ENCODE data around the gene DGKZ.
"Not testable (repeated sequence)": the region's sequence is repeated elsewhere in the genome, so short reads cannot be mapped to it uniquely, and the experiment has no call there.

The DGKZ gene

DNA sequence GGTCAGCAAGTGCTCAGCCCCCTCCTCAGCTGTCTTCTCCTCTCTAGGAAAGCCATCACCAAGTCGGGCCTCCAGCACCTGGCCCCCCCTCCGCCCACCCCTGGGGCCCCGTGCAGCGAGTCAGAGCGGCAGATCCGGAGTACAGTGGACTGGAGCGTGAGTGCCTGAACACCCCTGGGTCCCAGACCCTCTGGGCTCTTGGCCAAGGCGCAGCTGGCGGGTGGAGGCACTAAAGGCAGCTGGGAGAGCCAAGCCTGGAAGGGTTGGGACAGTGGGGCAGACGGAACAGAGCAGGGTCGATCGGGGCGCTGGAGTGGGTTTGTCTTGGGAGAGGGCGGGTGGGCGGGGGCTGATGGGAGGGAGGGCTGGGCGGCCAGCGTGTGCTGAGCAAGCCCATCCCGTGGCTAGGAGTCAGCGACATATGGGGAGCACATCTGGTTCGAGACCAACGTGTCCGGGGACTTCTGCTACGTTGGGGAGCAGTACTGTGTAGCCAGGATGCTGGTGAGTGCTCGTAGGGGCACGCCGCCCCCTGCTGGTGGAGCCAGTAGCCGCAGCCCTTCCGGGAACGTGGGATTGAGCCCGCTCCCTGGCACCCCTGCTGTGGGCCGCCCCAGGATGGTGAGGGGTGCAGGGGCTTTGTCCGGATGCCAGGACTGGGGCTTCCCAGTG is 20.1 kb downstream of the DGKZ start:
- DNase-seq (ENCODE audit: low read depth), result no peak

DNA sequence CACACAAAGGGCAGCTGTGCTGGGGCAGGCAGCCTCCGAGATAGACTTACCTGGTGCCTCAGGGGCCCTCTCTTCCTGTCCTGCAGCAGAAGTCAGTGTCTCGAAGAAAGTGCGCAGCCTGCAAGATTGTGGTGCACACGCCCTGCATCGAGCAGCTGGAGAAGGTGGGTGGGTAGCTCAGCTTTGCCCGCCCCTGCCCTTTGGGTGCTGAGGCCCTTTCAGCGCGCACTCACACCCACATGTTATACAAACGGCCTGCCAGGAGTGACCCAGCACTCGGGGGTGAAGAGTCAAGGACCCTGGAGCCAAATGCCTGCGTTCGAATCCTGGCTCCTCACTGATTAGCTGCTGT is 20.6 kb downstream of the DGKZ start:
- DNase-seq (ENCODE audit: low read depth), result no peak

DNA sequence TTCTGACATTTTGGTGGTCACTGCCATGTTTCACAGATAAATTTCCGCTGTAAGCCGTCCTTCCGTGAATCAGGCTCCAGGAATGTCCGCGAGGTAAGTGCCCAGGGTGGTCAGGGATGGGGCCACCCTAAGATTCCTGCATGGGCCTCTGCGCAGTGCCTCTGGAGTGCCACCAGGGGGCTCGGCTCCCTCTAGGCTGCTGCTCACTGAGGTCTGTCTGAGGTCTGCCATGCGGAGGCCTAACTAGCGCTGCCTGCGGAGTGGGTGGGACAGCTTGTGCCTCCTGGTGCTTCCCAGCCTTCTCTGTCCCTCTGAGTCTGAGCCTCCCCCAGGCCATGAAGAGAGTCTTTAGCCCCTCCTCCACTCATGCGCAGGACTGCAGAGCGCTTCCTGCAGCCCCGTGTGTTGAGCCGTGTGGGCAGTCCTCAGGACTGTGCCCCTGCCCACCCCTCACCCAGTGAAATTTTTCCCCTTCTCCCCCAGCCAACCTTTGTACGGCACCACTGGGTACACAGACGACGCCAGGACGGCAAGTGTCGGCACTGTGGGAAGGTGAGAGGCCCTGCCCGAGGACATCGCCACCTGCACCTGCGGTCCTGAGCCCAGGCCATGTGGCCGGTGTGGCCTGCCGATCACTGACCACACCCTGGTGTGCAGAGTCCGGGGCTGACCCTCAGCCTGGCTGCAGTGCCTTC is 22.3 kb downstream of the DGKZ start:
- no peak for DNase-seq (ENCODE audit: low read depth)

- no peak for DNase-seq (ENCODE audit: low read depth)
Observed at GRCh38 chr11:46370253-46370652, 23.0 kb downstream of the DGKZ start.

GRCh38 chr11:46371262-46371661 is 24.0 kb downstream of the DGKZ start:
- not testable (repeated sequence) for DNase-seq (ENCODE audit: low read depth)

DNA sequence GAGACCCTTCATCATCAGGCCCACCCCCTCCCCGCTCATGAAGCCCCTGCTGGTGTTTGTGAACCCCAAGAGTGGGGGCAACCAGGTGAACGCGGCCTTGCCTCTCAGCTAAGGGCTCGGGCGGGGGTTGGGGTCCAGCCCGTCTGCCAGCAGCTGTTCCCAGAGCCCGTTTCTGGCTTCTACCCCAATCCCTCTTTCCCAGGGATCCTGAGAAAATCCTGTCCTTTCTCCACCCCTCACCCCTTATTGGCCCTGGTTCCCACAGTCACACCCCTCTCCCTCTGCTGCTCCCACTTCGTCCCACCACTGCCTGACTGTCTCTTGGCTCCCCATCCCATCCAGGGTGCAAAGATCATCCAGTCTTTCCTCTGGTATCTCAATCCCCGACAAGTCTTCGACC is 24.8 kb downstream of the DGKZ start:
- no peak for DNase-seq (ENCODE audit: low read depth)

DNA sequence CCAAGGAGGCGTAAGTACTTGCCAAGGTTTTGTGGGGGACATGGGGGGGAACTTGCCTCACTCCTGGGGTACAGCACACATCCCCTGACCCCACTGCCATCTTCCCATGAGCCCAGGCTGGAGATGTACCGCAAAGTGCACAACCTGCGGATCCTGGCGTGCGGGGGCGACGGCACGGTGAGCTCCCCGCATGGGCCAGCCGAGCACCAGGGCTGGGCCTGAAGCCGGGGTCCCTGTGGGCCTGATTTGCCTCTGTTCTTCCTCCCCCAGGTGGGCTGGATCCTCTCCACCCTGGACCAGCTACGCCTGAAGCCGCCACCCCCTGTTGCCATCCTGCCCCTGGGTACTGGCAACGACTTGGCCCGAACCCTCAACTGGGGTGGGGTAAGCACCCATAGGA is 25.2 kb downstream of the DGKZ start:
- not testable (repeated sequence) for DNase-seq (ENCODE audit: low read depth)

GRCh38 chr11:46373787-46374740 is 26.8 kb downstream of the DGKZ start:
- no peak for DNase-seq (ENCODE audit: low read depth)

DNA sequence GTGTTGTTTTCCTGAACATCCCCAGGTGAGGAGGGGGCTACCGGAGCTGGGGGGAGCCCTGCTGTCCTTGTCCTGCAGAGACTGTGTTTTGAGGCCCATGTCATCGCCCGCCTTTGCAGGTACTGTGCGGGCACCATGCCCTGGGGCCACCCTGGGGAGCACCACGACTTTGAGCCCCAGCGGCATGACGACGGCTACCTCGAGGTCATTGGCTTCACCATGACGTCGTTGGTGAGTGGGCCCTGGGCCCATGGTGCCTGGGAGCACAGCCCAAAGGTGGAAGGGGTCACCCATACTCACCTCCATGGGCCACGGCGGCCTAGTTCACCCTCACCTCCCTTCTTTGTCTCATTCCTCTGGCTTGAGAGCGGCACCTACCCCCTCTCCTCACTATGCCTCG is 27.6 kb downstream of the DGKZ start:
- no peak for DNase-seq (ENCODE audit: low read depth)

DNA sequence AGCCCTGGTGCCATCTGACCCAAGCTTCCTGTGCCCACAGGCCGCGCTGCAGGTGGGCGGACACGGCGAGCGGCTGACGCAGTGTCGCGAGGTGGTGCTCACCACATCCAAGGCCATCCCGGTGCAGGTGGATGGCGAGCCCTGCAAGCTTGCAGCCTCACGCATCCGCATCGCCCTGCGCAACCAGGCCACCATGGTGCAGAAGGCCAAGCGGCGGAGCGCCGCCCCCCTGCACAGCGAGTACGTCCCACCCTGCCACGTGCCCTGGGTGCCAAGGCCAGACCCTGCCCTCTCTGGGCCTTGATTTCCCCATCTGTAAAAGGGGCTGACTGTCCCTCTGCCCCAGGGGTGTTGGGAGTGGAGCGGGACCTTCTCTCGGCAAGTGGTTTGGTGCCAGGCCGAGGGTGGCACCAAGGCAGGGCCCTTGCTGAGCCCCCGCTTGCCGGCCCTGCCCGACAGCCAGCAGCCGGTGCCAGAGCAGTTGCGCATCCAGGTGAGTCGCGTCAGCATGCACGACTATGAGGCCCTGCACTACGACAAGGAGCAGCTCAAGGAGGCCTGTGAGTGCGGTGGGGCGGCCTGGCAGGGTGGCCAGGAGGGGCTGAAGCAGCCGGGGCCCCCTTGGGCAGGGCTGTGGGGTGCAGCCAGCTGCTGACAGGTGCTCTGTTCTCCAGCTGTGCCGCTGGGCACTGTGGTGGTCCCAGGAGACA is 28.3 kb downstream of the DGKZ start:
- DNase-seq (ENCODE audit: low read depth), result no peak

- no peak for DNase-seq (ENCODE audit: low read depth)
Observed at GRCh38 chr11:46376258-46377050, 29.2 kb downstream of the DGKZ start.

DNA sequence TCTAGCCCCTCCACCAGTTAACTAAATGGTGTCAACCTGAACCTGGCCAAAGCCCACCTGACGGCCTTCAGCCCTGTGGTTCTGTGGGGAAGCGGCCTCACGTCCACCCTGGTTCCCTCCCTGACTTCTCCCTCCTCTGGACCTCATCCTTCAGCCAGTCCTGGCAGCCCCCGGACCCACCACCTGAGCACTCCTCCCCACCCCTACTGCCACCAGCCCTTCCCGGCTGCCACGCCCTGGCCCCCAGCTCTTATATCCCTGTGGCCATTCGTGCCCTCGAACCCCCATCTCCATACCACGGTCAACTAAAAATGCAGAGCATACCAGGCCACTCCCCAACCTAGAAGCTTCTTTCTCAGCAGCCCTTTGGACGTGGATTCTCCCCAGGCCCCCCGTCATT is 30.0 kb downstream of the DGKZ start:
- DNase-seq (ENCODE audit: low read depth), result no peak

DNA sequence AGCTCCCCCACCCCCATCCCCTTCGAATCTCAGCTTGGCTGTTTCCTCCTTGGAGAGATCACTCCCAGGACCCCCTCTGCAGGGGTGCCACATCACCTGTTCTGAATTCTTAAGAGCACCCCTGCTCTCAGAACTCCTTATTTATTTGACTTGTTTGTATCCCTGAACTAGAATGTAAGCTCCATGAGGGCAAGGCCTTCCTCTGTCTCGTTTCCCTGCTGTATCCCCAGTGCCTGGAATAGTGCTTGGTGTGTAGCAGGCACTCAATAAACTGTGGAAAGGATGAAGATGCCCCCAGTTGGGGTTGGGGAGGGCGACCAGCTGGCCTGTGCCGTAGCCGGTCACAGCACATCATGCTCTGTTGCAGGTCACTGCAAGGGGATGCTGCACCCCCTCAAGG is 30.6 kb downstream of the DGKZ start:
- no peak for DNase-seq (ENCODE audit: low read depth)

- DNase-seq (ENCODE audit: low read depth), result no peak
Observed at GRCh38 chr11:46378296-46378695, 31.0 kb downstream of the DGKZ start.

- DNase-seq (ENCODE audit: low read depth), result no peak
Observed at GRCh38 chr11:46378811-46379481, 31.7 kb downstream of the DGKZ start.

GRCh38 chr11:46379482-46380293 is 32.4 kb downstream of the DGKZ start:
- DNase-seq (ENCODE audit: low read depth), result not testable (repeated sequence)

DNA sequence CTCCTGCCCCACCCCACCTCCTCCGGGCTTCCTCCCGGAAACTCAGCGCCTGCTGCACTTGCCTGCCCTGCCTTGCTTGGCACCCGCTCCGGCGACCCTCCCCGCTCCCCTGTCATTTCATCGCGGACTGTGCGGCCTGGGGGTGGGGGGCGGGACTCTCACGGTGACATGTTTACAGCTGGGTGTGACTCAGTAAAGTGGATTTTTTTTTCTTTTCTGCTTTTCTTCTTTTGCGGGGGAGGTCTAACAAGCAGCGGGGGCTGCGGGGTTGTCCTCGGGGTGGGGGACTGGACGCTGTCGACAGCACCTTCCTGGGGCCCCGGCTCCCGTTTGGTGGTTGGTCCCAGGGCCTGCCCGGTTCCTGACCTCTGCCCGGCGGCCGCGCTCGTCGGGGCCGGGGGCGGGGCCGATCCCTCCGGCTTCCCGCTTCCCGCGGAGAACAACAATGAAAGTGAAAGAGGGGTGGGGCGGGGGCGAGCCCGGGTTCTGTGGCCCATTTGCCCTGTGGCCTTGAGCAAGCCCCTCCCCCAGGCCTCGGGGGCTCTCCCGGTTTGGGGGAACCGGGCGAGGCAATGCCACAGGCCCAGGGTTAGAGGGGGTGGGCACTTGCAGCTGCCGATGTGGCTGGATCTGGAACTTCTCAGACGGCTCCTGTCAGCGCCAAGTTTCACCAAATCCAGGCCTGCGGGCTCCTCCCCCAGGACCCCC is 33.2 kb downstream of the DGKZ start:
- no peak for DNase-seq (ENCODE audit: low read depth)

DNA sequence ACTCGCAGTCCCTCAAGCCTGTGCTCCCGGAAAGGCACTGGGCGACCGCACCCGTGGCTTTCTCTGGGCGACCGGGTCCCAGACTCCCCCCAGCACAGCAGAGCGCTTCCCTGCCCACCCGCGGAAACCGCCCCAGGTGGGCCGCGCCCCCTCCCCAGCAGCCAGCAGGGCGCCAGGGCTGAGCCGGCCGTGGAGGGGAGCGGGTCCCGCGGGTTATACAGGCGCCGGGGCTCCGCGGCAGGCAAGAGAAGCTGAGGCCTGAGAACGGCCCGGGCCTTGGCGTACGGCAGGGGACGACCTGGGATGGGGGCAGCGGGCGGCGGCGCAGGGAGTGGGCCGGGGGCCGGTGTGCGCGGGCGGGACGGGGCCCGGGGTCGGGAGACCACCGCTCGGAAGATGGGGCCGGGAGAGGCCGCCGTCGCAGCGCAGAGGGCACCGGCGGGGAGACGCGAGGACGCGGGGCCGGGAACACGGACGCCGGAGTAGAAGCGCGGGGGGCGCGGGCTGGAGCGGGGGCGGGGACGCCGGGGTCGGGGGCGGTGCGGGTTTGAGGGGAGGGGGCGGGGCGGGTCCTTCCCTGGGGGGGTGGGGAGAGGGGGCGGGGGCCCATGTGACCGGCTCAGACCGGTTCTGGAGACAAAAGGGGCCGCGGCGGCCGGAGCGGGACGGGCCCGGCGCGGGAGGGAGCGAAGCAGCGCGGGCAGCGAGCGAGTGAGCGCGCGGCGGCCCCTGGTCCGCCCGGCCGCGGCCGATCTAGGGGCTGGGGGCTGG is 34.0 kb downstream of the DGKZ start, which contains the start of gene MDK:
MDK (plus strand) TSS at position 622 of the 771 bp plus-strand sequence. CDS start 389 bp downstream, outside the sequence.
- DNase-seq (ENCODE audit: low read depth), result no peak

All from non-pigmented ciliary epithelial cell (primary cell).